Mucosa of rectum (tissue), 2 donors: ENCODE measurements around the gene THSD1.
"Not testable (repeated sequence)": the region's sequence is repeated elsewhere in the genome, so short reads cannot be mapped to it uniquely, and the experiment has no call there.

Experiments used
- H3K27ac ChIP-seq, 2 donors: one replicate each; pipeline ENCODE4 v1.7.0; 2013; ENCODE audit warnings: inconsistent platforms in 2 of 2, low read depth in 2 of 2, low read length in 2 of 2
- H3K27me3 ChIP-seq, 2 donors: one replicate each; pipeline ENCODE4 v1.7.0; 2013; ENCODE audit warnings: low read length in 2 of 2; ENCODE audit not compliant: control insufficient read depth in 2 of 2, insufficient read depth in 2 of 2
- H3K36me3 ChIP-seq, 2 donors: one replicate each; pipeline ENCODE4 v1.7.0; 2013; ENCODE audit warnings: low read length in 2 of 2; ENCODE audit not compliant: control insufficient read depth in 2 of 2, insufficient read depth in 2 of 2
- H3K4me1 ChIP-seq, 2 donors: one replicate each; pipeline ENCODE4 v1.7.0; 2013; ENCODE audit warnings: low read length in 2 of 2, mild to moderate bottlenecking in 1 of 2; ENCODE audit not compliant: control insufficient read depth in 2 of 2, insufficient read depth in 2 of 2
- H3K4me3 ChIP-seq, 2 donors: one replicate each; pipeline ENCODE4 v1.7.0; 2013; ENCODE audit warnings: low read length in 2 of 2
- H3K9ac ChIP-seq, 2 donors: one replicate each; pipeline ENCODE4 v1.7.0; 2013; ENCODE audit warnings: low read length in 2 of 2, low read depth in 1 of 2, mild to moderate bottlenecking in 1 of 2
- H3K9me3 ChIP-seq, 2 donors: one replicate each; pipeline ENCODE4 v1.7.0; 2013; ENCODE audit warnings: low read length in 2 of 2; ENCODE audit not compliant: control insufficient read depth in 2 of 2
- donor health status: healthy.
- donor health status: Normal muscosa, but diverticular disease.

The THSD1 gene

GRCh38 chr13:52412128-52412527 is 6.2 kb upstream of the THSD1 start:
- Histone ChIP-seq H3K4me1 (no peaks in the 10 kb centered on the region), H3K36me3 (peaks cover 38 to 42% of the 10 kb centered on the region in 2 donors), H3K9me3 (no peaks in the 10 kb centered on the region)

GRCh38 chr13:52411629-52412028 is 5.7 kb upstream of the THSD1 start:
- H3K4me1 ChIP-seq: peaks cover 0 to under 1% of the 10 kb centered on the region in 2 donors
- H3K9ac ChIP-seq: no peak overlapping the region
- no peak overlapping the region for H3K4me3 ChIP-seq
- H3K27me3 ChIP-seq: no peaks in the 10 kb centered on the region
- peaks cover 33 to 37% of the 10 kb centered on the region in 2 donors for H3K36me3 ChIP-seq
- no peaks in the 10 kb centered on the region for H3K9me3 ChIP-seq
- no peak overlapping the region for H3K27ac ChIP-seq

More at GRCh38 chr13:52412128-52412527, 6.2 kb upstream of the THSD1 start:
- no peaks in the 10 kb centered on the region for H3K27me3 ChIP-seq
- H3K4me3 ChIP-seq: no peak overlapping the region
- H3K9ac ChIP-seq: no peak overlapping the region
- no peak overlapping the region for H3K27ac ChIP-seq

GRCh38 chr13:52408071-52408658 is 2.2 kb upstream of the THSD1 start:
- not testable (repeated sequence) for H3K4me3 ChIP-seq, H3K4me1 ChIP-seq, H3K9me3 ChIP-seq, H3K27me3 ChIP-seq, H3K27ac ChIP-seq, H3K9ac ChIP-seq
- H3K36me3 ChIP-seq: peaks cover 9 to 13% of the 10 kb centered on the region in 2 donors

- not testable (repeated sequence) for H3K9ac ChIP-seq, H3K27ac ChIP-seq, H3K9me3 ChIP-seq, H3K36me3 ChIP-seq, H3K4me3 ChIP-seq, H3K27me3 ChIP-seq, H3K4me1 ChIP-seq
These were observed 1.5 kb upstream of the THSD1 start for GRCh38 chr13:52407436-52407835.

DNA sequence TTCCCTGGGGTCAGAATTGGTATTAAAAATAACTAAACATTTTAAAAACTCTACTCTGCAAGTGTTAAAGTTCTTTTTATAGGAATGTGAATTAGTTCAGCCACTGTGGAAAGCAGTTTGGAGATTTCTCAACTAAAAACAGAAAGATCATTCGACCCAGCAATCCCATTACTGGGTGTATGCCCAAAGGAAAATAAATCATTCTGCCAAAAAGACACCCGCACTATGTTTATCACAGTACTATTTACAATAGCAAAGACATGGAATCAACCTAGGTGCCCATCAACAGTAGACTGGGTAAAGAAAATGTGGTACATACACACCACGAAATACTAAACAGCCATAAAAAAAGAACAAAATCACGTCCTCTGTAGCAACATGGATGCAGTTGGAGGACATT is 657 bp upstream of the THSD1 start:
- Histone ChIP-seq H3K4me3 (no peak overlapping the region), H3K27me3 (peaks cover 5 to 8% of the 10 kb centered on the region in 2 donors), H3K9me3 (no peaks in the 10 kb centered on the region), H3K27ac (no peak overlapping the region), H3K36me3 (peaks cover 2 to 5% of the 10 kb centered on the region in 2 donors), H3K4me1 (peaks cover 0 to 8% of the 10 kb centered on the region in 2 donors), H3K9ac (no peak overlapping the region)

DNA sequence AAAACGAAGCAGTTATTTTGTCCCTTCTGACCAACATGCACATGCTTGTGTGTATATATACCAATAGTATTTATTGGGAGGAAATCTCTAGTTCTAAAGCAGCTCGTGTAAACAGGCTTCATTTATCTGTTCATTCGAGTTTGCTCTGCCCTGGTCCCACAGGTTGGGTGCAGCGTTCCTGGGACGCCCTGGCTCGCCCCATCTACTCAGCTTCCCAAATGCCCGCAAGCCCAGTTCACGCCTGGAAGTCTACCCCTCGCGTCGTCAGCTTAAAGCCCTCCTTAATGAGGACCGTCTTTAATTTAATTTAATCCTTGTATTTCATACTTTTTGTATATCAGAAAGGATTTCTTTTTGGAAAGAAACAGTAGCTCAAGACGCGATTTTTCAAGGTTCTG is 604 bp downstream of the THSD1 start:
- no peak overlapping the region for H3K27ac ChIP-seq
- H3K4me1 ChIP-seq: peaks cover 0 to 8% of the 10 kb centered on the region in 2 donors
- no peaks in the 10 kb centered on the region for H3K9me3 ChIP-seq
- H3K27me3 ChIP-seq: peaks cover 5 to 8% of the 10 kb centered on the region in 2 donors
- H3K9ac ChIP-seq: peak overlapping the region in 1 of 2 donors; percentile 37
- H3K36me3 ChIP-seq: no peaks in the 10 kb centered on the region
- H3K4me3 ChIP-seq: peak overlapping the region; percentile 44 to 46

DNA sequence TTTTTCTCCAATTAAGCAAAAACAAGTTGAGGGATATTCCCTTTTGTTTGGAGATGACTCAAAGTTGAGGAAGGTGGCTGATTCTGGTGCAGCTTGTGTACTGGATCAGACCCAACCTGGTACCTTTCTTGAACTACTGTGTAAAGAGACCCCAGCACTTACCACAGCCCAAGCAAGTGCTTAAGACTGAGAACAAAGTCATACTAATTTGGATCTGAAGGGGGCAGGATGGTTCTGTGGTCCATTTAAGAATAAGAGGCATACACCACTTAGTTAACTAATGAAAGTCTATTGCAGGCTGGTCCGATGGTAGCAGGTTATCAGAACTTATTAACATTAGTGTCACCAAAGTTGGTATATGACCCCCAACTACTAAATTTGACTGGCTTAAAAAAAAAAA is 6.3 kb downstream of the THSD1 start:
- peaks cover 0 to 2% of the 10 kb centered on the region in 2 donors for H3K27me3 ChIP-seq
- H3K27ac ChIP-seq: no peak overlapping the region
- no peaks in the 10 kb centered on the region for H3K9me3 ChIP-seq
- no peak overlapping the region for H3K9ac ChIP-seq
- peaks cover 0 to 3% of the 10 kb centered on the region in 2 donors for H3K4me1 ChIP-seq
- no peaks in the 10 kb centered on the region for H3K36me3 ChIP-seq
- H3K4me3 ChIP-seq: no peak overlapping the region

DNA sequence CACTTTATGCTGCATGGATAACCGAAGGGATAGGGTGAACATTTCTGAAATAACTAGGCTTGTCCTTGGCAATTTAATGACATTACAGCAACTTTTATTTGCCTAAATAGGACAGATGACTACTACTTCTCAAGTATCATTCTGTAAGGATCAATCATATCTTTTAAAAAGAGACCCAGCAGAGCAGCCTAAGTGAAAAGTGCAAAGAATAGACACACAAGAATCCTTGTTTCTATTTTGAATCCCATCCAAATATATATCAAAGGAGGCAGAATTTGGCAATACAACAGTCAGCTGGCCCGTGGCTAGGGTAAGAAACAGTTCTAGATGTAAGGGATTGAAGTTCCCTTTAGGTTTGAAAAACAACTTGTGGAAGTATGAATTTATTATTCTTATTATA is 6.9 kb downstream of the THSD1 start:
- no peaks in the 10 kb centered on the region for H3K4me1 ChIP-seq
- no peaks in the 10 kb centered on the region for H3K9me3 ChIP-seq
- H3K9ac ChIP-seq: no peak overlapping the region

GRCh38 chr13:52395704-52396103 is 10.3 kb downstream of the THSD1 start:
- Histone ChIP-seq H3K27ac (no peak overlapping the region), H3K27me3 (no peaks in the 10 kb centered on the region), H3K4me1 (no peaks in the 10 kb centered on the region), H3K9me3 (no peaks in the 10 kb centered on the region), H3K9ac (no peak overlapping the region), H3K36me3 (no peaks in the 10 kb centered on the region), H3K4me3 (no peak overlapping the region)

More for the DNA sequence above, 6.9 kb downstream of the THSD1 start:
- no peak overlapping the region for H3K27ac ChIP-seq
- H3K27me3 ChIP-seq: no peaks in the 10 kb centered on the region
- H3K4me3 ChIP-seq: no peak overlapping the region
- no peaks in the 10 kb centered on the region for H3K36me3 ChIP-seq

DNA sequence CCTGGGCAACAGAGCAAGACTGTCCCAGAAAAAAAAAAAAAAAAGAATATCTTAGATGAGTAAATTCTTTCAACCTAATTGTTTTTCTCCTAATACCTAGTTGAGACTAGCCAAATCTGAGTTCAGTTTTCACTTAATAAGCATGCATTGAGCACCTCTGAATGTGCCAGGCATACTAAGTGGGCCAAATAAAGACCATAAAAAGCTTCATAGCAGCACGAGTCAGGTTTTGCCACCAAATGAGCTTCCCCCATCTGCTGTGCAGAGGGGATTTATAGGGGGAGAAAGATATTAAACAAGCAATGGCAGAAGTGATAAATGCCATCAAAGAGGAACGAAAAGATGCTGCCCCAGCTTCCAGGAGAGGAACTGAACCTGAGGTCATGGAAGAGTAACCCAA is 11.4 kb downstream of the THSD1 start:
- Histone ChIP-seq H3K9me3 (no peaks in the 10 kb centered on the region), H3K4me1 (no peaks in the 10 kb centered on the region), H3K4me3 (no peak overlapping the region), H3K27ac (no peak overlapping the region), H3K27me3 (no peaks in the 10 kb centered on the region), H3K36me3 (no peaks in the 10 kb centered on the region), H3K9ac (no peak overlapping the region)
